HUDEP-2 (cell line): ENCODE results near the gene ERI3.

Experiments used
- DNase-seq, 76 experiments: peaks; one replicate each; lab custom pipeline; 2025; ENCODE audit not compliant: unreplicated experiment in 76 of 76; lab: John Stamatoyannopoulos, UW

The ERI3 gene

DNA sequence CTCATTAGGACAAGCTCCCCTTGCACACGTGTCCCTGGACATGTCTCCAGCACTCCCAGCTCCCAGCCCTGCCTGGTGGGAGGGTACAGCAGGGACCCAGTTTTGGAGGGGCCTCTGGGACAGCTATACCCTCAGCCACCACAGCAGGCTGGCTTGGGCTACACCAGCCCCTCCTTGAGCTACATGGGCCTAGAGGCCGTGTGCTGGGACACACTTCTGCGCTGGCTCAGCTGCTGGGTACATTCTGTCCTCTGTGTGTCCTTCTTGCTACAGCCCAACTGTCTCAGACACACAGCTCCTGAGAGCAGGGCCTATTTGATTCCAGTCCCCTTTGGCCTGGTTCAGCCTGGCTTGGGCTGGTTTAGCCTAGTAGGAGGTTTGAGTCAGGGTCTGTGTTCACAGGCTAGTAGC, 115.1 kb downstream of the ERI3 start:
- no peak for DNase-seq

DNA sequence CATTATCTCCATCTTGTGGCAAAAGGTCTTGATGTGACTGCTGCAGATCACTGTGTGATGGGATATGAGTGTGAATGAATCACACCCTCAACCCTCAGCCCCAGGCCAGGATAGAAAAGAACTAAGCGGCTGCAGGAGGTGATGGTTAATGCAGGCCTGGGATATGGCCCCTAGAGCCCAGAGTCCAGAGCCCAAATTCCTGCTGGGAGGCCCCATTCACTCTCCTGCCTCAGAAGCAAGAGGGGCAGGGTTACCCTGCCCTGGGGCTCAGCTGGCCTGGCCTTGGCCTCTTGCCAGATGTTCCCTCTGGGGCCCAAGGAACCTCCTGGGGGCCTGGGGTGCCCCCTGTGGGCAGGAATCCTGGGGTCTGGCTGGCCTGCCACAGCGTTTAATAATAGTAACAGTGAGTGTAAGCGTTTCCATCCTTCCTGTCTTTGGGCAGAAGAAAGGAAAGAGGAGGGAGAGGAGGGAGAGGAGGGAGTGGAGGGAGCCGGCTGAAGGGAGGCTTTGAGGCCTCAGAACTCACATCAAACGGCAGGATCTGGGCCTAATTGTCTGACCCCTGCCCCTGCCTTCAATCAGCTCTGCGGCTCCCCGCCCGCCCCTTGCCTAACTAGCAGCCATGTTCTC, 115.6 kb downstream of the ERI3 start:
- peak in 2 of 76 experiments; percentile 4 to 7 for DNase-seq

DNA sequence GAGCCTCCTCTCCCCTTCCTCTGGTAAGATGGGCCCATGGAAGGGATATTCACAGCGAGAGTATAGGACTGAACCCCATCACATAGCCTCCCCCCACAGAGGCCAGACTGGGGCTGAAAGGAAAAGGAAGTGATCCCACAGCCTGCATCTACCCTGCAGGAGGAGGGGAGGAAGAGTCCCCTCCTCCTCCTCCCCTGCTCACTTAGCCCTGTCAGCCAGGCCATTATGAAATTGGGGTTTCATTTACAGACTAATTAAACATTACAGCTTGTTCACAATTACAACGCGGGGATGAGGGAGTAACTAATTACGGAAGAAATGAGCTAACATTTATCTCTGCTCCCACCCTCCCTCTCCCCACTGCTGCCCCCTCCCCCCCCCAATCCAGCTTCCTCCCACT, 116.4 kb downstream of the ERI3 start:
- no peak for DNase-seq

DNA sequence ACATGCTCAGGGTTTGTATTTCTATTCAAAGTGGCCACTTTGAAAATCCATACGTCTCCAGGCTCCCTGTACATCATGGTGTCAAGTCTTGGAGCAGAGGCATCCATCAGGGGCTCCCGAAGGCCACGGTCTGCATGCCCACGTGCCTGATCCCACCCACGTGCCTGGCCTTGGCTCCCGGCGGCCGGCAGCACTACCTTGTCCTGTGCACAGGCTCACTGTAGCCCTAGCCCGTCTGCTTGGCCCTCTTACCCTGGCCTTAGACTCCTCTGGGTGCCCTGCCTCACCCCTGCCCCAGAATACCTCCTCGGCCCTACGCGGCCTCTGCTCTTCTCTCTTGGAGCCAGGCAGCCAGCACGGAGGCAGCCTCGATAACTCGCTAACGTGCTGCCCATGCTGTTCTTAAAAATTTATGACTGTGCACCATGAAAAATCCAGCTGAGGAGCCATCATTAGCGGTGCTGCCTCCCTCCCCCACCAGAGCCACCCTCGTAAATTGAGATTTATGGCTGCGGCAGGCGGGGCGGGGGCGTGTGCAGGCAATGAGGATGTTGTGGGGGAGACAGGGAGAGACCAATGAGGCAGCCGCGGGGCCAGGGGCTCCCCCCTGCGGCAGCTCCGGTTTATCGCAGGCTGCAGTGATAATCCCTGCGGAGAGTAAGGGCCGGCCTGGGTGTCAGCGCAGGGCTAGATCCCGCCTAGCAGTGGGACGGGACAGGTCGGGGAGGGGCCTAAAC, 117.2 kb downstream of the ERI3 start:
- DNase-seq = peak in 56 of 76 experiments; percentile 4 to 54 (median 33)

DNA sequence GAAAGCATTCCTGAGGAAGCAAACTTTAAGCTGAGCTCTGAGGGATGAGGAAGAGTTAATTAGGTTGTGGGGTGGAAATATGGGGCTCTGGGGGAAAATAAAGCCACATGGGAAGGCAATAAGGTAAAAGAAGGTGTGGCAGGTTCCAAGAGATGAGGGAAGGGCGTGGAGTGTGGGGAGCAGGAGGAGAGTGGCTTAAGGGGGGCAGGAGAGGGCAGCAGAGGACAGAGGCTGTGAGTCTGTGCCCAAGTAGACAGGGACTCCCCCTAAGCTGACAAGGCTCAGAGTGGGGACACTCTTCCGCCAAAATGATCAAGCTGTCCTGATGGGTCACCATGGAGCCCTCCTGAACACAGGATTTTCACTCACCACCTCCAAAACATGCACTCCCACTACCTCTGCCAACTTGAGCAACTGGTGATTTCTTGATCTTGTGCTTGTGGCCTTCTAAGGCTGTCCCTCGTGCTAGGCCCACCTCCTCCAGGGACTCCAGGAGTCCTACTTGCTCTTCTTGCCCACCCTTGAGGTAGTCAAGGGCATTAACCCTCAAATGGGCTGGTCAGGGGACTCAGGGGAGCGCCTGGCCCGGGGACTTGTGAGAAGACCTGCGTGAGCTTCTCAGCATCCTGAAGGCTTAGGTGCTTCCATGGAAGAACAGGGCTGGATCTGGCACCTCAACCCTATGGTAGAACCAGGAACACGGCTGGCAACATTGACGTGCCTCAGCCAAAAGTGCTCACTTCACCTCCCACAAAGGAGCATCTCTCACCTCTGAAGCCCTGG, 118.4 kb downstream of the ERI3 start:
- no peak for DNase-seq

DNA sequence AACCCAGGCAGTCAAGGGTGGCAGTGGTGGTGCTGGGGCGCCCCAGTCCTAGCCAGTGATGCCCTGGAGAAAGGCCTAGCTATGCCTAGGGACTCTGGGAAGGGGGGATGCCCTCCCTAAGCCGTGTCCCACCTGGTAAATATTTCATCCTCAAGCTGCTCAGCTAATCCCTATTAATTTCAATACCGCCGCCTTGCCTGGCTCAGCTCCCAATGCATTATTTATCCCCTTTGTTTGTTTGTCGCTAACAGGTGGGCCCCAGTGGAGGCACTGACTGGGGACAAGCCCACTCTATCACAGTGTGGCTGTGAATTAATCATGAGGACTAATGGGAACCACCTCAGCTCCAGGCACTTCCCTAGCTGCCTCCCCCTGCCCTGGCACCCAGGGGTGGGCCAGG, 119.2 kb downstream of the ERI3 start:
- DNase-seq = no peak

DNA sequence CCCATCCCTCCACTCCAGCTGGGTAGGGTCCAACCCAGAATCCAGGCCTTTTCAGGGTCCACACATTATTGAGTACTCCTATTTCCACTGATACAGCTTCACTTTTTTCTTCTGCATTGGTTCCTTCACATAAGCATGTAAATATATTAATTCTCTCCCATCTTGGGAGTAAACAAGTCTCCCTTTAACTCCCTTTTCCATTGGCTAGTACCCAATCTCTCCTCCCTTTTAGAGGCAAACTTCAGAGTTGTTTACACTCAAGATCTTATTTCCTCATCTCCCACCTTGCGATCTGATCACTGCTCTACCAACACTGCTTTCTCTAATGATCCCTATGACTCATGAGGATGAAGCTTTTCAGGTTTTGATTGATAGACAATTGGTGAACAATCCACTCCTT, 121.5 kb downstream of the ERI3 start:
- DNase-seq = no peak

DNA sequence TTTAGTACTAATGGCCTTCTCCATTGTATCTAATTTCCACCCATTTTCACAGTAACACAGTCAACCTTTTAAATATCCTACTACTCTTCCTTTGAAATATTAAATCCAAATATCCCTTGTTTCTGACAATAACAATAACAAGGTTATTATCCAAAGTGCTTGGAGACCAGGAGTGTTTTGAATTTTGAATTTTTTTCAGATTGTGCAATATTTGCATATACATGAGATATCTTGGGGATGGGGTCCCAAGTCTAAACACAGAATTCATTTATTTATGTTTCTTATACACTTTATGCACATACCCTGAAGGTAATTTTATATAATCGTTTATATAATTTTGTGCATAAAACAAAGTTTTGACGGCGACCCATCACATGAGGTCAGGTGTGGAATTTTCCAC, 124.3 kb downstream of the ERI3 start:
- DNase-seq = no peak

DNA sequence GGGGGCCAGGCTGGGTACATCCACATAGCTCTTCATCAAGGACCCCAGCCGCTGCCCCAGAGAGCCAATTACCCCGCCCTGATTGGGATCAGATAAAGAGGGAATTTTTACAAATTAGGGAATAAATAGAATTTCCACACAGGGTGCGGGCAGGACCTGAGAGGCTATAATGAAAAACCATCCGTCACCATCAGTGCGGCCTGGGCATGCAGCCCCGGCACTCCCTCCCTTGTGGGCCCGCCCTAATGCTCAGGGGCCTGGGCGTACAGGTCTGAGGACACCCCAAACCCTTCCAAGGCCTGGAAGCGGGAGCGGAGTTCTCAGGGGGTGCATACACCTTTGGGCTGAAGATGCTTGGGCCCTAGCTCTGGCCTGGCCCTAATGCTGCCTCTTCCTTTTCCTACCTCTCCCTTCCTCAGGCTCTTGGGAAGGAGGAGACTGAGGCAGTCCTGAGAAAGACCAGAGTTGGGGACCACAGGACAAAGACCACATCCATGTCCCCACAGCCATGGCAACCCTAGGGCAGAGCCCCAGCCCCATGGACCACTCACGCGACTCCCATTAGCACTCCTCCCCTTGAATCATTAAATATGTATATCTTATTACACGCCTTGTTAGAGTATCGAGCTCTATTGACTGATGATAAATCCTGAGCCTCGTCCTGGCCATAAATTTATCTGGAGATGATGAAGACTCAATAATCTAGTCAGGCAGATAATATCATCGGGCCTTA, 125.5 kb downstream of the ERI3 start:
- no peak for DNase-seq

DNA sequence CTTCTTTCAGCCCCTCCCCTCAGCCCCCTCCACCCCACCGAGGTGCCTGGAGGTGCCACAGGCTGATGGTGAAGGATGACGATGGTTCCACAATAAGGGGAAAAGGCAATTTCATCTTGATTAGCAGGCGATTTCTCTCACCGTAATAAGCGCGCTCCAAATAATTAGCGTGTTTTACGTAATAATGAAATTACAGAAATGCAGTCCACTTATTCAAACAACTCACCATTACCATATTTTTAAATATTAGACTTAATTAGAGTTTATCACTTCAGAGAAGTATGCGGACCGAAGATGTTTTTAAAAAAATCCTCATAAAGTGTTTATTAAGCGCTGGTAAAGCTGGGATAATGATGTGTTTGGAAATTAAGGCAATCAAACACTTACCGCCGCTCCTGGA, 126.8 kb downstream of the ERI3 start:
- no peak for DNase-seq

DNA sequence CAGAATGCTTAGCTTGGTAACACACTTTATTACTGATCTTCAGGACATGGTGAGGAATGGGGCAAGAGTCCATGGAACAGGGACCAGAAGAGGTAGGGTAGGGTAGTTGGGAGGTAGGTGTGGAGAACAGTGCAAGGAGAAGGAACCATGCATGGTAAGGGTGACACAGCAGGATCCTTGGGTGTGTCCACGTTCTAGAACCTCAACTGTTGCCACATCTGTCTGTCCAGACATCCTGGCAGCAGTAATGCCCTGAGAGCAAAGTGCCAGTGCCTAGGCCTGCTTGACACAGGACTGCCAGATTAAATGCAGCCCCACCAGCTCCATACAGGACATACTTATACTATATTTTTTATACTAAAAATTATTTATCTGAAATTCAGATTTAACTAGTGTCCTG, 127.8 kb downstream of the ERI3 start:
- peak in 69 of 76 experiments; percentile 5 to 83 (median 49) for DNase-seq

DNA sequence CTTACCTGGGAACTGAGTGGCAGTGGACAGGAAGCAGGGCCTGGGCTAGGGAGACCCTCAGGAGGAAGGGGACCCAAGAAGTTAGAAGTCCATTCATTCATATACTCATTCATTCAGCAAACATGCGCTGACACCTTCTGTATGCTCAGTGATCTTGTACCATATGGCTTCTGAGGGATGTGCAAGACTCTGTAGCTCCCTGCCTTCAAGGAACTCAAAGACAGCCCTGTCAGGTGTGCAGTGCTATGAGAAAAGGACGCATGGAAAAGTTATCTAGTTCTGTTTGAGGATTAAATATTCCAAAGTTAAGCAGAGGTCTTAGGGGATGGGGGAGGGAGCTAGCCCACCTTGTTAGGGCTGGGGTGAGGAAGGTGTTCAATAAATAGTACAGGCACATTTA, 129.3 kb downstream of the ERI3 start:
- DNase-seq = no peak

DNA sequence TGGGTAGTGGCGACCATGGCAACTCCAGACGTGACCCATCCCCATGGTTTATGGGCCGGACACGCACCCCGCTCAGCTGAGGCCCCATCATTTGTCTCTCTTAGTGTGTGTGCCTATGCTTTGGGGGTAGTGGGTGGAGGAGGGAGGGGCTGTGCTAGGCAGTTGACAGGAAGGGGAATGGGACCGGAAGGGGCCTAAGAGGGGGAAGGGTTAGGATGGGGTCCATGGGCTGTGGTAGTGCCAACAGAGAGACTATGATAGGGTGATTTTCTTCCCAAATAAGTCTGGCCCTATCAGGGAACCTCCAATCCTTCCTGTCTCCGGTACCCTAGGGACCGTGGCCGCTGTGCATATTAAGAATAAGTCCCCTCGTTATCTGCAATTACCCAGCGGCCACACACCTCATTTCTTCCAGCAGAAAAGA, 131.9 kb downstream of the ERI3 start:
- DNase-seq = no peak

DNA sequence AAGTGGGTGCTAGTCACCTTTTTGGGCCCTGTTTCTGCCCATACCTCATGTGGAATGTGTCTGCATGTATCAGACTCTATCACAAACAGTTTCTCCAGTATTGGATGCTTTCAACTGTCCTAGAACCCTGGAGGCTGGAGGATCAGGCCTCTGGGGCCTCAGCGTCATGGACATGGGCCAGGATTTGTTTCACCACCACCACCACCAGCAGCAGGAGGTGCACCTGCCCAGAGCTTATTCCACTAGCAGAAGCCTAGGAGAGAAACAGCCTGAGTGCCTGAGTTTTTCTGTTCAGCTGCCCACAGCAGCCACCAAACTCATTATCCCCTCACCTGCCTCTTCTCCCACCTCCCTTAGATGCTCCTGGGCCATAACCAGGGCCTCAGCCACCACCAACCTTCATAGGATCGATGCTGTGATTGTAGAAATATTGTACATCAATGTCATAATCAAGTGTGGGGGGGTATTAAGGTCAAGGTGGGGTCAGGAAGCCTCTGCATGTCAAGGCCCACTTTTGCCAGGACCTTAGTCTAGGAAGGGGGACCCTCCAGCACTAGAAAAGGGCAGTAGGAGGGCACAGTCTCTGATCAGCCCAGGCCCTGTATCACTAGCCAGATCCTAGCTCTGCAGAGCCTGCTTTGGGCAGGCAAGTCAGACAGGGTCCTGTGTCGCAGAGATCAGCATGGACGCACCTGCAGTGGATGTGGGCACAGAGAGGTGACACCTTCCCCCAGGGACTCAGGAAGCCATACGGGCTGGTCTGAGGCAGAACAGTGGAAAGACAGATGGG, 132.5 kb downstream of the ERI3 start:
- no peak for DNase-seq

DNA sequence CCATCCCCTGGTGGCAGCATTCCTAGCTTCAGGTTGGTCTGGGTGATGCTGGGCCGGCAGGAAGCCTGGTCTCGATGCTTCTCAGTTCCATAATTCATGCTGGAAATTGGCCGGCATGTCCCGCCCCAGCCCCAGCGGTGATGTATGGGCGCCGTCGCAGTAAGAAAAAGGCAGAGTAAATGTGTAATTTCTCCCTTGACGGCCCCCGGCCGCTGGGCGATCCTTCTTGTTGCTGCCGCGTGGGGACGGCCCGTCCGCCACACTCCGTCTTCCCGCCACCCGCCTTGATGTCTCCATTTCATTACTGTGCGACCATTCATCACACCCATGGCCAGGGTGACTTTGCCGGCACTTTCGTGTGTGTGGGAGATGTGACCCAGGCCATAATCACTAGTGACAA, 133.3 kb downstream of the ERI3 start:
- no peak for DNase-seq

DNA sequence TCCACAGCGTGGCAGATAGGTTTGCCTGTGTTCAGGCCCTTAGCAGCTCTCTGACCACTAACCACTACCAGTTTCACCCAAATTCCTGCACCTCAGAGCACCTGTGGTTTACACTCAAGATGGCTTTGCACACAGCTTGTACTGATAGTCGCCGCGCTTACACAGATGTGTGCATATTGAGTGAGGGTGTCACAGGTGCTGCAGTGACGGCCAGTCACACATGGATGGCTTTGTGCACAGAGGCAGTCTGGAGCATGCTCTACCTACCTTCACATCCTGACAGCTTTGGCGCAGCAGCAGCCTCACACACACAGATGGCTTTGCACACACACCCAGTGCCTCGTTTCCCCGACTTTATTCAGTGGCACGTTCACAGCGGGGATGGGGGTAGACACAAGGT, 134.3 kb downstream of the ERI3 start:
- DNase-seq = no peak

DNA sequence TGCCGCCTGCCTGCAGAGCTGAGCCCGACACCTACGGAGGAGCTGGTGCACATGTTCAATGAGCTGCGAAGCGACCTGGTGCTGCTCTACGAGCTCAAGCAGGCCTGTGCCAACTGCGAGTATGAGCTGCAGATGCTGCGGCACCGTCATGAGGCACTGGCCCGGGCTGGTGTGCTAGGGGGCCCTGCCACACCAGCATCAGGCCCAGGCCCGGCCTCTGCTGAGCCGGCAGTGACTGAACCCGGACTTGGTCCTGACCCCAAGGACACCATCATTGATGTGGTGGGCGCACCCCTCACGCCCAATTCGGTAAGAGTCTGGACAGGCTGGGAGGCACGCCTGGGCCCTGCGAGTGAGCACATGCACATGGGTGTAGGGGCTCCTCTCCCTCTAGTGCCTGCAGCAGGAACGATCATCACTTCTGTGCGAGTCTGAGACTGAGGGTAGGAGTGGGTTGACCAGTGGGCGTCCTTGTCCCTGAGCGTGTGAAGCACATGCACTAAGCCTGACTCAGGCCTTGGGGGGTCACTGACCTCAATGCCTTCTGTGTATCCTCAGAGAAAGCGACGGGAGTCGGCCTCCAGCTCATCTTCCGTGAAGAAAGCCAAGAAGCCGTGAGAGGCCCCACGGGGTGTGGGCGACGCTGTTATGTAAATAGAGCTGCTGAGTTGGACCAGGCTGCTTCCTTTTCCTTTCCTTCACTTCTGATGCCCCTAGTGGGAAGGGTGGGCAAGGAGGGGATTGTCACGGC, 134.9 kb downstream of the ERI3 start:
- DNase-seq = no peak

DNA sequence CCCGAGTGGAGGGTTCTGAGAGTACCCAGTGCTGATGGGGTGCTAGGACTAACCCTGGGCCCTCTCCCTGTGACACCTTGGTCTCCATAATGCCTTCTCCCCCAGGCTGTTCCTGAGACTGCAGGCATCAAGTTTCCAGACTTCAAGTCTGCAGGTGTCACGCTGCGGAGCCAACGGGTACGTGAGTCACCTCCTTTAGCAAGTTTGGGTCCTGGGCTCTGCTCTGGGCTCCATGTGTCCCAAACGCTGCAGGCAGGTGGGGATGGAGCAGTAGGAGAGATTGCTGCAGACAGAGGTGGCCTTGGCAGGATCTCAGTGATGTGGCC, 135.8 kb downstream of the ERI3 start:
- no peak for DNase-seq

DNA sequence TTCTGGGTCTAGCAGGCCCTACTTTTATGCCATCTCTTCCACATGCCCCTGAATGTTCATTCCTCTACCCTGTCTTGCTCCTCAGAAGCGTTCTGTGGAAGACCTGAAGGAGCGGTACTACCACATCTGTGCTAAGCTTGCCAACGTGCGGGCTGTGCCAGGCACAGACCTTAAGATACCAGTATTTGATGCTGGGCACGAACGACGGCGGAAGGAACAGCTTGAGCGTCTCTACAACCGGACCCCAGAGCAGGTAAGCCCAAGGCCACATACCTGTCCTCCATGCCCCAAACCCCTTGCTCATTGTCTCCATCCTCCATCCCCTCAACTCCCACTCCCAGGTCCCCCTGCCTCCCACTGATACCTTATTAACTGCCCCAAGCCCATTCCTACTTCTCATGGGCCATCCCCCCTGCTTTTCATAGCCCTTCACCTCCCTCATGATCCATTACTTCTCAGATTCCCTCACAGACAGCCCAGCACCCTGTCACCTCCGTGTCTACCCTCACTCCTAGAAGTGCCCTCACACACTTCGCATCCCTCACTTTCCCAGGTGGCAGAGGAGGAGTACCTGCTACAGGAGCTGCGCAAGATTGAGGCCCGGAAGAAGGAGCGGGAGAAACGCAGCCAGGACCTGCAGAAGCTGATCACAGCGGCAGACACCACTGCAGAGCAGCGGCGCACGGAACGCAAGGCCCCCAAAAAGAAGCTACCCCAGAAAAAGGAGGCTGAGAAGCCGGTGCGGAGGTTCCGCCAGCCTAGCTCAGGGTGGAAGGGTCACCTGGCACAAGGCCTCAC, 136.4 kb downstream of the ERI3 start:
- no peak for DNase-seq
